SH-SY5Y (cell line): Measurements from ENCODE around the gene KIF1A.

ENCODE experiments used
- GATA2 ChIP-seq: IDR thresholded peaks from 2 replicates; pipeline ENCODE4 v1.6.1; 2011; ENCODE audit warnings: mild to moderate bottlenecking, low read depth, low read length
- GATA3 ChIP-seq: IDR thresholded peaks from 2 replicates; pipeline ENCODE4 v1.6.1; 2011; ENCODE audit warnings: low read depth, mild to moderate bottlenecking, low read length, moderate library complexity

- TF ChIP-seq GATA2: no peak
- no peak for TF ChIP-seq GATA3
Measured at GRCh38 chr2:240722796-240723735, 97.0 kb downstream of the KIF1A start.
